Raji (cell line): ENCODE measurements around the gene DGCR2.

ENCODE experiments used
- POLR2A ChIP-seq: IDR thresholded peaks from 2 replicates; pipeline ENCODE4 v1.6.1; 2011; ENCODE audit warnings: low read depth, low read length, control low read depth; ENCODE audit not compliant: insufficient read depth

Gene DGCR2

DNA sequence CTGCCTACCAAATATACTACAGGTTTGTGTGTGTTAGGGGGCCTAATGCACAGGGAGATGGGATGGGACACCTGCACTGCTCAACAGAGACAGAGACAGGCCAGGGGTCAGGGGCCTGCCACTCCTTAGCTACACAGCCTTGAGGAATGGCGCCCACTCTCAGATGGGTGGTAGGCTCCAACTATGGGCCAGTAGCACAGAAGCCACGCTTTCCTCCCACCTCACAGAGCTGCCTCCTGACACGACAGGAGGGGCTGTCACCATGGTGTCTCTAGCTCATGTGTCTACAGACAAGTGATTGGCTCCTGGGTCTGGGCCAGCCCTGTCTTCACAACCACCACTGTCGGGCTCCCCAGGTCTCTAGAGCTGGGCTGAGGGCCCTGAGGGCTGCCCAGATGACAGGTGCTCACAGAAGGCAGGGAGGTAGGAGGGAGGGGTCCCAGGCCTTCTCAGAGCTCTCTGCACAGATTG, 81.8 kb downstream of the DGCR2 start:
- TF ChIP-seq POLR2A = no peak

DNA sequence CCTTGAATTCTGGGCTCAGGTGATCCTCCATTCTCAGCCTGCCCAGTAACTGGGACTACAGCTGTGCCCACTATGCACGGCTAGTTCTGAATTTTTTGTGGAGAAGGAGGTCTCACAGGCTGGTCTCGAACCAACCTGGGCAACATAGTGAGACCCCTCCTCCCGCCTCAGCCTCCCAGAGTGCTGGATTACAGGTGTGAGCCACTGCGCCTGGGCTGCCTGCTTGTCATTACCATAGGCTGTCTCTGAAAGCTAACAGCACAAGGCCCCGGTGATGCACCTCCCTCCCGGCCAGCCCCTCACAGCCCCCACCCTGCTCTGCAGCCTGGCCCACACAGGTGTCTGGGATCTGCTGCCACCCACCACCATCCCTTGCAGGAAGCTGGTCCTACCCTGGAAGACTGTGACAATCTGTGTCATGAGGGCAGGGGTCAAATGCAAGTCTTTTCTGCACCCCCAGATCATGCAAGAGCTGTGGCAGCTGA, 82.4 kb downstream of the DGCR2 start:
- no peak for TF ChIP-seq POLR2A

DNA sequence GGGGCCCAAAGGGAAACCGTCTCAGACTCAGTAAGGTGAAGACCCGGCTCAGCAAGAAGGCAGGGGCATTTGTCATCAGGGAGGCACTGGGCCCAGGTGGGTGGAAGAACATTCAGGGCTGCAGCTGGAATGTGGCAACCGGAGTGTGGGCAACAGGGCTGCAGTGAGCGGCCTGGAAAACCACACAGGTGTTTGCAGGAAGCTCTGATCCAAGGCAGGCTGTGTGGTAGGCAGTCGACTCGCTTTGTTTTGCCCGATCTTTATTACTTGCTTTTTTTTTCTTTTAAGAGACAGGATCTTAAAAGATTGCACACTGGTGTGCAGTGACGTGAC, 82.8 kb downstream of the DGCR2 start:
- no peak for TF ChIP-seq POLR2A

DNA sequence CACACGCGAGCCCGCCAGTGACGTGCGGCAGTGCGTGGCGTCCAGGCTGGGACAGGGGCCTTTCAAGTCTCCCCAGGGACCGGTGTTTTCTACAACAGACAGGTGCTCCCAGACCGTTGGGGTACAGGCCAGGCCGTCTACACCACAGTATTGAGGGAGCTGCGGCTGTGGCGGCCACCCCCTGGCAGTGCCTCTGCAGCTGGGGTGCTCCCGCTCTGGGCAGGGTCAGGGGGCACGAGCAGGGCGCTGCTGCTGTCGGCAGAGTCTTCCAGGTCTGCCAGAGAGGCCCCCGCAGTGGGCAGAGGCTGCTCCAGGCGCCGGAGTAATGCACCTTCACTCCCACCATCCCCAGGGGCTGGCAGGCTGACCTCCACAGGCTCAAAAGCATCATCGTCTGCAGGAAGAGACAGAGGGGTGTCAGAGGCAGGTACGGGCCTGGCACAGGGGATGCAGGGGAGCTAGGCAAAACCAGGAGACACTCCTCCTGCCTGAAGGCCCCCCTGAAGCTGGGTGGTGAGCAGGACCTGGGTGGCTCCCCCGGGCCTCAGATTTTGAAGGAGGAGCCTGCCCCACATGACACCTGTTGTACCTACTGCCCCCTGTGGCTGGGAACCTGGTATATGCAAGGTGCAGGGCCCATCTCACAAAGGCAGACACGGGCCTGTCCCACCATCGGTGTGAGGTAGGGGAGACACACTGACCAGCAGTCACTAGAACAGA, 83.3 kb downstream of the DGCR2 start:
- no peak for TF ChIP-seq POLR2A

DNA sequence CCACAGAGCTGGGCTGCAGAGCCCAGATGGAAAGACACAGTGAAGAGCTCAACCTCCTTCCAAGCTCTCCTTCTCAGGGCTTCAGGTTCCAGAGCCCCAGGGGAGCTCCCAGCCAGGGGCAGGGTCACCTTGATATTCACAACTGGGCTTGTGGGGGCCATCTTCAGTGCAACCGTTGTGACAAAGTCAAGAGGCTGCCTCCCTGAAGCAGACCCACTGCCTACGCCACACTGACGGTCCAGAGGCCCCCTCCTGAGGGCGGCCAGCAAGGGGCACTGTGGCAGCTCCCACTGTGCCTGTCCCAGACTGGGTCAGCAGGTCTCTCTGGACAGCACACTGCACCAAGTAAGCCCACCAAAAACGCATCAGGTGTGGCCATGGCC, 84.1 kb downstream of the DGCR2 start:
- no peak for TF ChIP-seq POLR2A

DNA sequence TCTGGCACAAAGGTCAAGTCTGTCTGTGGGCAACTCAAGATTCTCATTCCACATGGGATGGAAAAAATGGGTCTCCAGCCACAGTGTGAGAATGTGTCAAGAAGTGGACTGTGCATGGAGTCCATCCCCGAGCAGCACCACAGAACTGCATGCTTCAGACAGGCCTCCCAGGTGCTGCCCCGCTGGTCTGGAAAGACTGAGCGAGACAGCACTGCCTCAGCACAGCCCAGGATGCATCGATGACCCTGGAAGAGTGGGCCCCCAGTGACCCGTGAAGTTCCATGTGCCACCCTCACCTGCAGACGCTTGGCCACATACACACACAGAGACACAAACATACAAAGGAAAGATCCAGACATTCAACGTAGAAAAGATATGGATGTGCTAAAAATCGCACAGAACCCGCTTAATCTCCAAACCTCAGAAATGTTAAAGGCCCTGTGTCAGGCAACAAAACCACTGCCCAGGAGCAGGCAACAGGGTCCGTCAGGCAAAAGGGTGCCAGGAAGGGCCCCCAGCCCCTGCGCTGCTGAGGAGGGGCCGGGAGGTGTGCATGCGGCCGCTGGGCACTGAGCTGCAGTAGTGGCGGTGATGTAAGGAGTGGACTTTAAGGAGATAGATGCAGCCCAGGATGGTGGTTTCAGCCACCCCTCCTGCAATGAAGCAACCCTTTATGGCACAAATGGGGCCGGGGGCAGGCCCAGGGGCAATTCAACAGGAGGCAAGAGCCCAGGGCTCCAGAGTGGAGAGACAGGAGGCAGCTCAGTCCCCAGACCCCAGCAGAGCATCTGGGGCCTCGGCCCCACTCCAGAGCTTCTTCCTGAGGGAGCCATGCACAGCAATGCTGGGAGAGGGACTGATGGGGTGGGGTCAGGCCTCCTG, 84.7 kb downstream of the DGCR2 start:
- no peak for TF ChIP-seq POLR2A

DNA sequence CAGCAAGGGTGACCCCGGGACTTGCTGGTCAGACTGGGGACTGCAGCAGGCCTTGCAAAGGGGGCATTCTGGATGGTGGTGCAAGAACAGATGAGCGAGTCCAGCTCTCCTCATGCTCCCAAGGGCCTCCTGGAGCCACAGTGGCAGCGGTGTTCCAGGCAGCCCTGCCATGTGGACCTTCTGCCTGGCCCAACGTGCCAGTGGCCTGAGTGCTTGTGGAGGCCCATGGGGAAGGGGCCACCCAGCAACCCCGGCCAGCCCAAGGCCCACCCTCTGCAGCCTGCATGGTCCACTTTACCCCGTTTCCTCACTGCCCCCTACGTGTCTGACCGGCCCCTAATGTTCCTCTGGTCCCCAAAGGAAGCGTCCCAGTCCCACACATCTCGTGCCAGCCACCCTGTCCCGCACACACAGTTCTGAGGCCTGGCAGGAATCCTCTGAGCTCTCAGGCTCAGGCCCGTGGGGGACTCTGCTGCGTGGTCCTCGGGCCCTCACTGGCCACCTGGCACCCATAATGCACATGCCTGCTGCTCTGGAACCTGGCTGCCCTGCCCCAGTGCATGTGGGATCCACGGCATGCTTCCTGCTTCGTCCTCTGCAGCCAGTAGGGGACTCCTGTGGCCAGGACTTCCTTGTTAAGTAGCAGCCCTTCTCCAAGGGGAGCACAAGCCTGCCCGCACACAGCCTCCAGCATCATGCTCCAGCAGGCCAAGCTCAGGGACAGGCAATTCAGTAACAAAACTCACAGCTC, 85.5 kb downstream of the DGCR2 start:
- TF ChIP-seq POLR2A = no peak

DNA sequence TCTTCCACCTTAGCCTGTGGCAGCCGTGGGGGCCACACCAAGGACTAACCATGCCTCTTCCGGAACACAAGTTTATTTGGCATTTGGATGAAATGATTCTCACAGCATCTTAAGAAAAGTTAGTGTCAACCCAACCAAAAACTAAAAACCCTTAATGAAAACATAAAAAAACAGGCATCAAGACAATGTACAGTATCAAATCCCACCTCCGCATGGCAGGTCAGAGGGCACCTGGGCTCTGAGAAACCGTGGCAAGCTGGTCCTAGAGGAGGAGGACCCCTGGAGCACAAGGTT, 86.0 kb downstream of the DGCR2 start:
- TF ChIP-seq POLR2A = no peak

DNA sequence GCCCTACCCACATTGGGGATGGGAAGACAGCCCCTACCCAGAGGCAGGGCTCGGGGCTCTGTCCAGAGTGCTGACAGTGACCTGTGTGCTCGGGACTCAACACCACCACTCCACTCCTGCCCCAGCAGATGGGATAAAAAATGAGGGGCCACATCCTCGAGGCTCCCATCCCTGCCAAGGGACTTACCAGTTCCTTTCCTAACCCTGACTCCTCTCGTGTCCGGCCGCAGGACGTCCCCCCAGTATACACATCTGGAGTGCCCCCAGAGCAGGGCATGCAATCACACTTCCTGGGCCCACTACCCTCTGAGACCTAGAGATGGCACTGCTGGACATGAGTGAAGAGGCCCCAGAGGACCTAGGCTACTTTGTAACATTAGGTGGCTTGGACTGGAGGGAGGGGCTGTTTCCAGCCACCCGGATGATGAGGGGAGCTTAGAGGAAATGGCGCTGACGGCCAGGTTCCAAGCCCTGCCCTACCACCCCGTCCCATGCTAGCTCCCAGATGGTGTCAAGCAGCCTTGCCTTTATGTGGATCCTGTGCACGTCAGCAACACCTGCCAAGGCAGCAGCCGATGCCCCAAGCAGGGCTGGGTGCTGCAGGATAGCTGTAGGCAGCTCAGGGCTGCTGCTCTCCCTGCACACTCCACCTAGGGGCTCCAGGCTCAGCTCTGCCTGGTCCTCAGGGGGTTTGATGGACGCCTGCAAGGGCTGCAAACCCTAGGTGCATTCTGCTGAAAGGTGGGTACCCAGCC, 86.6 kb downstream of the DGCR2 start:
- TF ChIP-seq POLR2A = no peak

DNA sequence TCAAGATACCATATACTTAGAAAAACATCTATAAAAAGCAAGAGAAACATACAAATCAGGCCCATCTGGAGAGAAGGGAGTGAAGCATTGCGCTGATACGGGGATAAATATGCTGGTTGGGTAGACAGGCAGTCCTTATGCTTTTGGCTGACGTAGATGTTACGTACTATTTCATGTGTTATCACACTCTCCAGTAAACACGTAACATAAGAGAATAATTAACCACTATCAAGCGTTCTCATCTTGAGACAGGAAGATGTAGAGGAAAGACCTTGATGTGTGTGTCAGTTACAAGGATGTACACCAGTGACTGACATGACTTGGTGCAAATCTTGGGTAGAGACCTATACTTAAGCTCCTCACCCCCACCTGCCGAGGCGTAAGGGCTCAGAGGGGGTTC, 99.5 kb downstream of the DGCR2 start:
- TF ChIP-seq POLR2A = no peak

DNA sequence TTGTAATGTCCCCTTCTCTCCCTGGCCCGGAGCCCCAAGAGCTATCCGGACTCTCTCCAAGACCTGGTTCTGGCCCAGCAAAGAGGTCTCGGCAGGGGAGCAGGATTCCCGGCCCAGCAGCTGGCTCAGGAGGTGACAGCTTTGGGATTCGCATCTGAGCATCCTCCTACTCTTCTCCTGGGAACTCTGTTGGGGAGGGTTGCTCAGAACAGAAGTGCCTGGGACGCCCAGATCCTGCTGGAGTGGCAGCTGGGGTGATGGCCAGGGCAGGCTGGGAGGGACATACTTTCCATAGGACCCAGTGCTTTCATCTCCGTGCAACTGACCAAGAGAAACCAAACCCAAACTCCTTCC, 102.6 kb downstream of the DGCR2 start:
- TF ChIP-seq POLR2A = no peak

DNA sequence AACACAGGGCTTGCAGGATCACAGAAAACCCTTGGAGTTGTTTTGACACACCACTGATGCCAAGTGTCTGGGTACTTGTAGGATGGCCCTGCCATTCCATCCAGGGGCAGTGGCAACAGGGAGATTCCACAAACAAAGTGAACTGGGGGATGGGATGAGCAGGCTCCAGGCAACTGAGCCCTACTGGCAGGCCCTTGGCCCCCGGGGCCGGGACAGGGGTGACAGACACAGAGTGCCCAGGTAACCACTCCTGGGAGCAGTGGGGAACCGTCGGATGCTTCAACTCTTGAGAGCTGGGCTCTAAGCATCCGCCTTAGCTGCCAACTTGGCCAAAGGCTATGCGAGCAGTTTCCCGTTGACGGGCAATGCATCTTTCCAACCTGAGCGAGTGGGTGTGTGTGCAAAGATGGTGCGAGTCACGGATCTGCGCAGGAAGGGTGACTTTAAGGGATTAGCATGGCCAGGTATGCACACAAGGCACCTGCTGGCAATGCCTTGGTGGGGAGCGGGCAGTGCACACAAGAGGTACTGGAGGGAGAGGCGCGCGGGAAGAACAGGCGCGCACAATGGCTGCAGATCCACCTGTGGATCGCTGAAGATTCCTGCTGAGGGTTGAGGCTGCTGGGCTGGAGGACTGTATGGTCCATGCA, 103.1 kb downstream of the DGCR2 start:
- no peak for TF ChIP-seq POLR2A

DNA sequence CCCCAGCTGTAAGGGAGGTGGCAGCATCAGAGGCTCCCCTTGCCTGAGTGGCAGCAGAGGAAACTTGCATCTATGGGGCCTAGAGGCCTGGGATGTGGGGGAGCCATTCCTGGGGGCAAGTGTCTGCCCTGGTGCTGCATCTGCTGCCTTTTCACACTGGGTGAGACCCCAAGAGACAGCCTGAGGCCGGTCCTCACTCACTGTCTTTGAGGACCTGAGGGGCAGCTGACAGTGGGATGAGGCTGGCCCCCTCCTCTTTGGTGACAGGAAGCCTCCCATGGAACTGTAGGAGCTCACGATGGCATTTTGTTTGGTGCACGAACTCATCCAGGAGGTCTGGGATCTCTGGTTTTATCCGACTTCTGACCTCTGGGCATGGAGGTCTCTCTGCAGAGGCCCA, 104.0 kb downstream of the DGCR2 start:
- no peak for TF ChIP-seq POLR2A

DNA sequence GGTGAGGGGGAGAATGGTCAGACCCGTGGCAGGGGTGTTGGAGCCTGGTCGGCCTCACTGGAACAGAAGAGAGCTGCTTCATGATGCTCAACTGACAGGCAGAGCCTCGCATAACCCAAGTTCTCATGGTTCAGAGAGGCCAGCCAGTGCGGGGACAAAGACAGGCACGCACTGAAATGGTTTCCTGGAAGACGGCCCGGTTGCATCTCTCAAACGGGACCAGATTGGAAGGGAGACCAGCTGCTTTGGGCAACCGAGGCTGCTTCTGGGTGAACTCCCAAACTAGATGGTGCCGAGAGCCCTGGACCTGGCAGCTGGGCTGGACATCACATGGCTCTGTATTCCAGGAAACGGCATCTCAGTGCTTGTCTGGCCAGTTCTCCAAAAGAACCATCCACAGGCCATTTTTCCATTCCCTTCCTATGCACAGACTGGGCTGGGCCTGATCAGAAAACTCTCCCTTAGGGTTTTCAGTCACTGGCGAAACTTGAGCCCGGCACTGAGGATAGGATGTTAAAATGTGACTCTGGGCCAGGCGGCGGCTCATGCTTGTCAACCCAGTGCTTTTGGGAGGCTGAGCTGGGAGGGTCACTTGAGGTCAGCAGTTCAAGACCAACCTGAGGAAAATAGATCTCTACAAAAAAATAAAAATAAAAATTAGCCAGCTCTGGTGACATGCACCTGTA, 106.0 kb downstream of the DGCR2 start:
- no peak for TF ChIP-seq POLR2A
